ENCODE measurements around the gene LARP1.
A peak's percentile ranks its signal among the peaks of the same experiment; 100 is the strongest.
"Not testable (repeated sequence)": the region's sequence is repeated elsewhere in the genome, so short reads cannot be mapped to it uniquely, and the experiment has no call there.

Gene LARP1

DNA sequence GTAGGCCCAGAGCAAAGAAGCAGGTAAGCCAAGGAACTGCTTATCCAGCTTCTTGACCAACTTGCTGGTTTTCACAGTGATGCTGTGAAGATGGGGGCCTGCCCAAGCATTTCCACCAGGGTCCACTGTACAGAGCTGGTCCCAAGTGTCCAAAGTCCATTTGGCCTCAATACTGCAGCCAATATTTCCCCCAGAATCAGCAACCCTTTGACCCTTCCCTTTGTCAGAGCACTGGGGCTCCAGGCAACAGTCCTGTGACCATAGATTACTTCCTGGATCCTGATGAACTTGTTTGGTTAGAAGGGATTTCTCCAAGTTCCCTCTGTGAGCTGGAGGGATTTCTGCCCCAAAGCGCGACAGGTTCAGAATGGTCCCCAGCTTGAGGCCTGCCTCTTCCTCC is 68.9 kb downstream of the LARP1 start:
- no peak for DNase-seq (ENCODE audit: low spot score)

DNA sequence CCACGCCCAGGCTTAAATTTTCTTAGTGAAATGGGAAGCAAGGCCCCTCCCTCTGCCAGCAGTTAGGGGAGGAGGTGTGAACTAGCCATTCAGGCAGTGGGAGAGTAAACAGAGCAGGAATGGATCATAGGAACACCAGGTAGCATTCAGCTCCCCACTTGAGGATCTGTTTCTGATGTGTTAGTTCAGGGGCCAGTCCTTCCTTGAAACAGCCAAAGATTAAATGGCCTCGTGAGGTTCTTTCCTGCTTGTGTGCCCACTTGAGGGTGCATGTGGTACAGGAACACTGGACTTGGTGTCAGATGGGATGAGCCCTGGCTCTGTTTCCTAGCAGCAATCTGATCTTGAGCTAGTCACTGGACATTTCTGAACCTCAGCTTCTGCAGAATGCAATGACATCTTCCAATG is 74.0 kb downstream of the LARP1 start:
- no peak for DNase-seq (ENCODE audit: low spot score)

DNA sequence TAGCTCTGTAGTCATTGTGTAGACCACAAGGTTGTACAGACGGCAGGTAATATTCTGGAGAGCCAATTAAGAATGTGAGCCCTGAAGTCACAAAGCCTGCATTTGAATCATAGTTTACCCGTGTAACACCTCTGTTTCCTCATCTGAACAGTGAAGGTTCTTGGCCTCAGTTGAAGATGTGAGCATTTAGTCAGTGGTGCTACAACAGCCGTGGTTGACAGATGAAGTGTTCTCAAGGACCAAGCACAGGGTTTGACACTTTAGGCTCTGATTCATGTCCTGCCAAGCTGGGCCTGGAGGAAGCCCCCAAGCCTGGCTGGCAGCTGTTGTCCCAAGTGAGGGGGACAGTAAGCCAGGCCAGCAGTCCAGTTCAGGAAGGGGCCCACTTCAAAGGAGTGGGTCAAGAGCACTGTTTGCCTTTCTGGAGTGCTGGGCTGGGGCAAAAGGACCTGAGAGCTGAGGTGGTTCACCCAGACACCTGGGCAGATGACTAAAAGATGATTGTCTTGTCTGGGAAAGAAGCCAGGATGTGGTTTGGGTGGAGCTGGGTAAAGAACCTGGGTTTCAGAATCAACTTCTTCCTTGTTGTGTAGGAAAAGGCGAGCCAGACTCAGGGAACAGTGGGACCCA is 74.5 kb downstream of the LARP1 start:
- no peak for DNase-seq (ENCODE audit: low spot score)

DNA sequence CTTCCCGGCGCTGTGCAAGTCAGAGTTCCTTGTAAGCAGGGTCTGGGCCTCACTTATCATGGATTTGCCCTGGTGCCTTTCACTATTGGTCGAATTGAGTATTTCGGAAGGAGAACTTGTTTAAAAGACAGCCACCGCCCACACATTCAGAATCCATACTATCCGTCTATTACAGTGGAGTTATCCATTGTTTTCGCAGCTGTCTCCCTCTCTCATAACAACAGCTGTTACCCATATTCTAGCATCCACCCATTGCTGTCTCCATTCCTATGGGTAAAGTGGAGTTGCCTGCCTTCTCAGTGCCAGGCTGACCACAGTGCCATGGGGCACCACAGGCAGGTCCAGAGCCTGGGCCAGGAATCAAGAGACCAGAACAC is 75.0 kb downstream of the LARP1 start:
- DNase-seq (ENCODE audit: low spot score), result no peak

DNA sequence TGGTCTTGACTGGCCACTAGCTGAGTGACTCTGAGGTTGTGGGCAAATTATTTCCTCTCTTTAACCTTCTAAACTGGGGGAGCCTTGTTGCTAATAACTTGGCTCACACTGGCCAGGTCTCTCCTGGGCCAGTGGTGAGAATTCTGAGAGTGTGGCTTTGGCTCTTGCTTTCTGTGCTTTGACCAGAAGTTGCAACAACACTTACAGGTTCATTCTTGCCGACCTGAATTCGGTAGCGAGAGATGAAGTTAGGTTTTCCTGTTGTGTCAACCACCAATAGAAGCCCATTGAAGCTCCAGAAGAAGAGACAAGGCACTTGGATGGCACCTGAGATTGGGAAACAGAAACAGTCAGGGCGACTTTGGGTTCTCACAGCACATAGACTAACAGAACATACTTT is 75.4 kb downstream of the LARP1 start:
- no peak for DNase-seq (ENCODE audit: low spot score)

DNA sequence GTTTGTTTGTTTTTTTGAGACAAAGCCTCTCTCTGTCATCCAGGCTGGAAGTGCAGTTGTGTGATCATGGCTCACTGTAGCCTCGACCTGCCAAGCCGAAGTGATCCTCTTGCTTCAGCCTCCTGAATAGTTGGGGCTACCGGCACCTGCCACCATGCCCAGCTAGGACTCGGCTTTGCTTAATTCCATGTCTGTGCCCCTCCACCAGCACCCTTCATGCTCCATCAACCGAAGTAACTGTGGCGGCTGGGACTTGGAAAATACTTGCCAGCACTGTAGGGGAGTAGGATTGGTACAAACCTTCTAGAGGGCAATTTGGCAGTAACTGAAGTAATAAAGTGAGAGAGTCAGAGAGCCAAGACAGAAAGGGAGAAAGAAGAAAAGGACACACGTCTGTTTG is 76.3 kb downstream of the LARP1 start:
- no peak for DNase-seq (ENCODE audit: low spot score)

DNA sequence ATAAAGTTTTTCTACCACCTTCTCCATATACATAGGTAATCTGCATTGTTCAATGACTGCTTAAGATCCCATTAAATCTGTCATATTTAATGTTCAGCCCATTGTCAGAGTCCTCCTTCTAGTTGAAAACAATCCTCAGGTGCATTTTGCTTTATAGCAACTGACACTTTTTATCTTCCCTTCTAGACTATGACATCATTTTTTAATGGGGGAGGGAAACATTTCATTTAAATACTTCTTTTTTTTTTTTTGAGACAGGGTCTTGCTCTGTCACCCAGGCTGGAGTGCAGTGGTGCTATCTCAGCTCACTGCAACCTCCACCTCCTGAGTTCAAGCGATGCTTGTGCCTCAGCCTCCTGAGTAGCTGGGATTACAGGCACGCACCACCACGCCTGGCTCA is 77.6 kb downstream of the LARP1 start:
- not testable (repeated sequence) for DNase-seq (ENCODE audit: low spot score)

DNA sequence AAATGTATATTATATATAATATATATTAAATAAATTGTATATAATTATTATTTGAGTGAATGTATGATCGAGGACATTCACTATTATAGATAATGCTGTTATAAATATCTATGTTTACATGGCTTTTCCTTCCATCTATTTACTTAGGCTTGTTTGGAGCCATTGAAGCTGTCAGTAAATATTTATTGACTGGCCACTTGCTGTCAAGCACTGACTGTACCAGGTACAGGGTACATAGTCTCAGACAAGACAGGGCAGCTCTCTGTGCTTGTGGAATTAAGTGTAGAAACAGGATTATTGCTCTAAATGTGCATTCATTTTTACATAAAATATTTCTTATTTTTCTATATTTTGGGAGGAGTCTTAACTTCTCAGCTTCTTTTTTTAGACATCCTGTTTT is 78.9 kb downstream of the LARP1 start:
- DNase-seq (ENCODE audit: low spot score), result no peak

DNA sequence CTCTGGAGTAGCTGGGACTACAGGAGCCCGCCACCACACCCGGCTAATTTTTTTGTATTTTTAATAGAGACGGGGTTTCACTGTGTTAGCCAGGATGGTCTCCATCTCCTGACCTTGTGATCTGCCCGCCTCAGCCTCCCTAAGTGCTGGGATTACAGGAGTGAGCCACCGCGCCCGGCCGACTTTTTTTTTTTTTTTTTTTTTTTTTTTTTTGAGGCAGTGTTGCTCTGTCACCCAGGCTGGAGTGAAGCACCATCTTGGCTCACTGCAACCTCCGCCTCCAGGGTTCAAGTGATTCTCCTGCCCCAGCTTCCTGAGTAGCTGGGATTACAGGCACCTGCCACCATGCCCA is 80.5 kb downstream of the LARP1 start:
- DNase-seq (ENCODE audit: low spot score), result not testable (repeated sequence)

DNA sequence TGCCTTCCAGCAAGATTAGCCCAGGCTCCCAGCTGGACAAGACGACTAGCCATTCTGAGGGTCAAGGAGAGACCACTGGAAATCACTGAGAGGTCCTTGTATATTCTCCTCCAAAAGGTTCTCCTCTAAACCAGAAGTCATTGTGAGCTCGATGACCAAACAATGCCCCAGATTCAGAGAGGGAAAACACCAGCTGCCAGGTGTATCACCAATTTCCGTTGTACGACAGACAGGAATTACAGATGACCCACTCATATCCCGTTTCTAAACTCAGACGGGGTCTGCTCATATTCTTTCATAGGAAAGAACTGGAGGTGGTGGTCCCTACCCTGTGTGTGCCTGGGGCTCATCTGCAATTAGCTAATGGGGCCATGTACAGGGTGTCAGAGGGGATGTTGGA is 81.0 kb downstream of the LARP1 start:
- no peak for DNase-seq (ENCODE audit: low spot score)

DNA sequence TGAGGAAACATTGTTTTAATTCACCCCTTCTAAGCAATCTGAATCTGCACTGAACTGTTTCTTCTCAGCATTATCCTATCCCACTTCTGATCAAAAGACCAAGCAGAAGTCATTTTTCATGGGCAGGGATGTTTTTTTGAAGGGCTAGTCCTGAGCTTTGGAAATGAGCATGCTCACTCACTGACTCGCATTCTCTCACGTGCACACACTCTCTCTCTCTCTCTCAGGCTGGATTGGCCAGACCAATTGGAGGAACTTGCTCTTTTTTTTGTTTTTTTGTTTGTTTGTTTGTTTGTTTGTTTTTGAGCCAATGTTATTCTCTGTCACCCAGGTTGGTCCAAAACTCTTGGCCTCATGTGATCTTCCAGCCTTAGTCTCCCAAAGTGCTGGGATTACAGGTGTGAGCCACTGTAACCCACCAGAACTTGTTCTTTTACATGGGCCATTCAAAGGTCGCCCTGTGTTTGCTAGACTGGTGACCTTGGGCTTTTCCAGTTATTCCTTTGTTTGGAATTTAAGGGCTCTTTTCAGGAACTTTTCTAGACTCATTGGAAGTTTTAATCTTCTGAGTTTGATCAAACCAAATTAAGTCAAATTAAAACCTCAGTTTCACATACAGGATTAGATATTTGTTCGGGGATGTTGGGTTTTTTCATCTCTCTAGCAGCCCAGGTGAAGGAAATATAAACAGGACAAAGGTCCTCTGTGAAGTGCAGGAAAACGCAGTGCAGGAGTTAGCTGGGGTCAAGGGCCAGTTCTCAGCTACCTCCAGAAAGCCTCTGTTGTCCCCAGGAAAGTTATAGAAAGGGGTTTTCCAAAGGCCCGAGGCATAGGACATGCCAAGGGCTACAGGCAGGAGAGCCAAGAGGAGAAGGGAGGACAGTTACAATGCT is 82.1 kb downstream of the LARP1 start:
- DNase-seq (ENCODE audit: low spot score), result no peak

DNA sequence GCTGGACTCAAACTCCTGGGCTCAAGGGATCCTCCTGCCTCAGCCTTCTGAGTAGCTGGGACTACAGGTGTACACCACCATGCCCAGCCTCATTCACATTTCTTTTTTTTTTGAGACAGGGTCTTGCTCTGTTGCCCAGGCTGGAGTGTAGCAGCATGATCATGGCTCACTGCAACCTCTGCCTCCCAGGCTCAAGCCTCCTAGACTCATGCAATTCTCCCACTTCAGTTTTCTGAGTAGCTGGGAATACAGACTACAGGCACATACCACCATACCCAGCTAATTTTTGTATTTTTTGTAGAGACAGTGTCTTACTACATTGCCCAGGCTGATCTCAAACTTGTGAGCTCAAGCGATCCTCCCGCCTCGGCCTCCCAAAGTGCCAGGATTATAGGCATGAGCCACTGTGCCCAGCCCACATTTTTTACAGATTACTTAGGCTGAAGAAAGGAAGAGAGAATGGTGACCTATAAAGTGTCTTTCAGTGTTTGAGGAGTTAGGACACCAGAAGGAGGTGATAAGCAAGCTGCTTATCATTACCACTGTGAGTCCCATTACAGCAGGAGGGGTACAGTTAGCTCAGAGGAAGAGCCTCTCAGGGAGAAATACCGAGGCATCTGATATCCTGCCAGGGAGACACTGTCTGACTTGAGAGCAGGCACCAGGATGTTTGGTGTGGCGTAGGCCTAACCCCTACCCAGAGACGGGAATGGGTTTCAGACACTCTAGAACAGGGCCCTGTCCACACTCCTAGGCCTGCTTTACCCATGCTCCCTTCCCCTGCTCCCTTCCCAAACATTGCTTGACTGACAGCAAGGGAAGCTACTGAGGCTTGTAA is 85.5 kb downstream of the LARP1 start:
- no peak for DNase-seq (ENCODE audit: low spot score)

DNA sequence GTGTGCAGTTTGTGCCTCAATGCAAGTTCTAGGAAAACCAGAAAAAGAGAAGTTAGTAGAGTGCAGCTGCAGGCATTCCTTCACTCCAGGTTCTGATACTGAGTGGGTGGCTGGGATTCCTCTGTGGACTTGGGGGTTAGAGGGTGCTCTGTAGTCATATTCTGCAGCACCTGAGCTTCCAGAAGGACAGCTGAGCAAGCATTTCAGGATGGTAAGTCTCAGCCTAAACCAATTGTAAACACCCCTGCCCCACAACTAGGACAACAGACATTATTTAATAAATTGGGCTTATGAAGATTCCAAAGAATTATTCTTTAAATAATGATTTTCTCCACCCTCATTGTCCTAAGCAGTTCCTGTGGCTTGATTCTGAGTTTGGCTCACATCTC is 86.1 kb downstream of the LARP1 start:
- no peak for DNase-seq (ENCODE audit: low spot score)

DNA sequence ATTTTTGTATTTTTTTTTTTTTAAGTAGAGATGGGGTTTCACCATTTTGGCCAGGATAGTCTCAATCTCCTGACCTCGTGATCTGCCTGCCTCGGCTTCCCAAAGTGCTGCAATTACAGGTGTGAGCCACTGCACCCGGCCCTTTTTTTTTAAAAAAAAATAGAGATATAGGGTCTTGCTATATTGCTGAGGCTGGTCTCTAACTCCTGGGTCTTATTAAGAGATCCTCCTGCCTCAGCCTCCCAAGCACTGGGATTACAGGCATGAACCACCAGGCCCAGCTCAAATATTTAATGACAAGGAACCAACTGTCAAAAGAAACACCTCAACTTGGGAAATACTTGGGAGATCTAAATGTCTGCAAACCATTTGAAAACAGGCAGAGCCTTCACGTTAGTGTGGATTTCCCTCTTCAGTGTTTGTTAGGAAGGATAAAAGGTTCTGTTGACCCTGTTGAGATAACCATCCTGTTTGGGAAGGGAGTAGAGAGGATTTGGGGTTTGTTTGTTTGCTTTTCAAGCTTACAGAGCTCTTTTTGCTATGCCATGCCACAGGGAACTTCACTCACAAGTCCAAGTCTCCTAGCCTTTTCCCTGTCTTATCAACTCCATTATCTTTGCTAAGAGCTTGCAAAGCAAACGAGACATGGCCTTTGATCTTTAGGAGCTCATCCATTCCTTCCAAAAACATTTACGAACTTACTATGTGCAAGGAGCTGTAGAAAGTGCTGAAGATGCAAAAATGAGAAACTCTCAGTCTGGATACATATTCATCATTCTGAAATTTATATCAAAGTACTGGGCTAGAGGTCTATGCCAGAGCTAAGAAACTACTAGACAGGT is 87.7 kb downstream of the LARP1 start:
- no peak for DNase-seq (ENCODE audit: low spot score)

DNA sequence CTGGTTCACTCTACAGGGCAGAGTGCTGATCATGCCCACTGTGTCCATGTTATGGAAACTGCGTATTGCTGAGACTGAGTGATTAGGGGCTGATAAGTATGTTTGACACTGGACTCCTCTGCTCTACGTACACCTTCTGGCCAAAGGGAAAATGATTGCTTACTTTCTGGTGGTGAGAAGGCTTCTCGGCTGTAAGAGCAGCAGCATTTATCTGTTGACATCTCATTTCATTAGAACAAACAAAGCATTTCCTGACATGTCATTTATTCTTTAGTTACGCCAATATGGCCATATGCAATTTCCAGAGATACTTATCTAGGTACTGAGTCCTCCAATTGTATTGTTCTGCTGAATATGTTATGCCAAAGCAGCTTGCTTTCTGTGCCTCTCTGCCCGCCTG is 89.6 kb downstream of the LARP1 start:
- no peak for DNase-seq (ENCODE audit: low spot score)

DNA sequence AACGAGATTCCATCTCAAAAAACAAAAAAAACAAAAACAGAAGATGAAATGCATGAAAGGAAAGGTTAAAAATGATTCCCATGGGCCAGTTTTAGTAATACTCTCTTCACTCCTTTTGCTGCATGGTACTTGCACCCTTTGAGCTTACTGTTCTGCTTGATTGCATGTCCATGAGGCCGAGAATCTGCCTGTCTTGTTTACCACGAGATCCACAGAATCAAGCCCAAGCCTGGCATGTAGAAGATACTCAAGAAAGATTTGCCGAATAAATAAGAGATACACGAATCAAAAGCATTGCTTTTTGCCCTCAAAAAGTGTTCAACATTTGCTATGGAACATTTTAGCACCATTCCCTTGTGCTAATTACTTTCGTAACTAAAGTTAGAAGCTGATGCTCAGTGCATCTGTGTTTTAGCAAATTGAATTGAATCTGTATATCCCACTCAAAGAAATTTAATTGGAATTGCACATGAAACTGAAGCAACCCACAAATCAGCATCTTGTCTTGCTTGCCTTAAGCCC is 94.1 kb downstream of the LARP1 start:
- no peak for DNase-seq (ENCODE audit: low spot score)

DNA sequence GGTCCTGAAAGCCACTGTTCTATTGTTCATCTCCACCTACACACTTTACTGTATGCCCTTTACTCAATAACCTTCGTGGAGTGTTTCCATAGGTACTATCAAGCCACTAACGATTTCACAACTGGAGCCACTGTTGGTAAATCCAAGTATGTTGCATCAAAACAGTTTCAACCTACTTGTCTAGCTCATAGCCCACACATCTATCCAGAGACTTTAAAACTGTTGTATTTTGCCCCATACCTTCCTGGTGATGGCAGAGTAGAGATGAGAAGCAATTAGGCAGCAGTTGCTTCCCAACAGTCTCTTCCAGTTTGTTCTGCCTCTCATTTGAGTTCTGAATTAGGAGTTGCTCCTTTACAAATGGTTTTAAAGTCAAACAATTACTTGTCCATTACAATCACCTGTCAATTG is 94.6 kb downstream of the LARP1 start:
- DNase-seq (ENCODE audit: low spot score), result no peak

DNA sequence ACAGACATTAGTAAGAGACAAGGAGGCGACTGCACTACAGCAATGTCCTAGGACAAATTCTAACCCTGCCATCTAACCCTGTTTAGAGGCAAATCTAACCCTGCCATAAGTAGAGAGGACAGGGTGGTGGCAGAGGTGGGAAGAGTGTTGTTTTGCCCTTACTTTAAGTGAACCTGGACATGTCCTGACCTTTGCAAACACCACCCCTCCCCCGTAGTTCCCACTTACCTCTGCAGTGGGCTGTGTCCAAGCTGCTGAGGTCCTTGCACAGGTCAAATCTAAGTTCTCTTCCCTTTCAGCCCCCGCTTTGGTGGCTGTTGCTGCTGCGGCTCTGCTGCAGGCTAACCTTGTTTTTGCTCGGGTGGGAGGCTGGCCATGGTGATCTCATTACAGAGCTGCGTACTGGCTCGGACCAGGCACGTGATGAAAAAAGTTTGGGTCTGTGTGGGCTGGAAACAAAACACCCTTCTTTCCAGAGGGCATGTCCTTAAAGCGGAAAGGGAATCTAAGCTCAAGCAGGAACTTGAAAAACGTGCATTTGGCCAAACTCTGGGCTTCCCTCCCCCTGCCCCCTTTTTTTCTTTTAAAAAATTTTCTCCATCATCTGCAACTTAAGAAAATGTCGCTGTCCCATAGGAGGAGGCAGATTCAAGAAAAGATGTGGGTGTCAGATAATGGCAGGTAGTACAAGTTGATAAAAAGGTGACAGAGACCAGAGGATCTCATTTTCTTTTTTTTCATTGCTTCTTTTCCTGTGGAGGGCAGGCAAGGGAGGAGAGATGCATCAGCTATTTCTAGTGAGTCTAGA is 95.3 kb downstream of the LARP1 start, which contains the start of gene FAXDC2:
FAXDC2 (minus strand) TSS at position 349 of the 808 bp plus-strand sequence. CDS start 12,425 bp downstream, outside the sequence.
- peak; percentile 80 for DNase-seq (ENCODE audit: low spot score)

DNA sequence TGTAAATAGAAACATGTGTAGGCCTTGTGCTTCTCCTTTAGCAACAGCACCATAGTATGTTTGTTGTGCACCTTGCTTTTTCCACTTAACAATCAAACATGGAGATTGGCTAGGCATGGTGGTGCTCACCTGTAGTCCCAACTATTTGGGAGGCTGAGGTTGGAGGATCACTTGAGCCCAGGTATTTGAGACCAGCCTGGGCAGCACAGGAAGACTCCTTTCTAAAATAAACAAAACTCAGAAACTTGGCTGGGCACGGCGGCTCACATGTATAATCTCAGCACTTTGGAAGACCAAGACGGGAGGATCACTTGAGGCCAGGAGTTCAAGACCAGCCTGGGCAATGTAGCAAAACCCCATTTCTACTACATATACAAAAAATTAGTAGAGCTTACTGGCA is 96.2 kb downstream of the LARP1 start:
- DNase-seq (ENCODE audit: low spot score), result no peak

DNA sequence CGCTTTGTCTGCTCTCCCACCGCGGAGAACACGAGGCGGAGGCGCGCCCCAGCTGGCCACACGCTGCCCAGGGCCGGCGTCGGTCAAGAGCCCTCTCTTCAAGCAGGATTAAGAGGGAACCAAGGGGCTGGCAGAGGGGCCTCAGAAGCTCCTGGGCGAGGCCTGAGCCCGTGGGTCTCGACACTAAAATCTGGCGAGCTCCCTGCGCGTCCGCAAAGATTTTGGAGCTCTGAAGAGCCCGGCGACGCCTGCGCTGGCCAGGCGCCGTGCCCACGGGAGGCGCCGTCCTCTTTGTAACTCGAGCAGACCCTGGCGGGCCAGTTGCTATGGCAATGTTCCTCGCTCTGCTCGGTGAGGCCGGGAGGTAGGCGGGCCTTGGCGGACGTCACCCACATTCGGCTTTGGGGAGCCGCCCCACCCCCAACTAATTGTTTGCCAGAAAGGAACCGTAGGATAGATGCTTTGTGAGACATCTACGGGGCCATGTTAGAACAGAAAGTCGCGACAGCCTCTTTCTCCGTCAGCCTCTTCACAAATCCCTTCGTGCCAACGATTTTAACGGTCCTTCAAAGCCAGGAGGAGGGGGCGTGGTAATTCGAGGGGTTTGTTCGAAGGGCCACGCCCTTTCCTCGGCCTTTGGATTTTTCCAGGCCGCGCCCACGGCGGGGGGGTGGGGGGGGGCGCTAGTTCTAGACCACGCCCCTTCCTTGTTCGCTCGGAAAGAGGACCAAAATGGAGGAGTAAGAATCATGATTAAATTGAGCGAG is 102.5 kb downstream of the LARP1 start:
- peak; percentile 96 for DNase-seq (ENCODE audit: low spot score)

All from ecto neural progenitor cell (in vitro differentiated cells).